Activated B cell treated with CpG ODN at 0.5 μM for 24 hours (primary cell): ENCODE measurements around the gene EPS15. TPM values are rescaled to one million over a fixed set of nuclear protein-coding genes. Genes with fewer than 3 reads are reported as not detected.
A peak's percentile ranks its signal among the peaks of the same experiment; 100 is the strongest.
"Not testable (repeated sequence)": the region's sequence is repeated elsewhere in the genome, so short reads cannot be mapped to it uniquely, and the experiment has no call there.

Experiments
- ATAC-seq: fragments of 200-7000 bp; cut with Tn5 transposase; one replicate; pipeline ENCODE4 v1.10.0; 2021; ENCODE audit warnings: low read depth, mild to moderate bottlenecking, moderate library complexity
- CTCF ChIA-PET: fragments of 350-600 bp; sonication (Branson Sonifier 250); formaldehyde crosslinking; loops from one replicate; lab custom pipeline; 2021; ENCODE audit warnings: antibody characterized with exemption; lab: Charles Lee
- POLR2A ChIA-PET: fragments of 350-600 bp; sonication (Branson Sonifier 250); formaldehyde crosslinking; loops from one replicate; lab custom pipeline; 2021; ENCODE audit warnings: antibody characterized with exemption; lab: Charles Lee
- DNase-seq: peaks from one replicate; pipeline ENCODE4 v3.0.0; 2022
- H3K27ac Mint-ChIP-seq: one replicate; pipeline ENCODE4 v1.8.0; 2020; ENCODE audit warnings: mixed read lengths
- H3K27me3 Mint-ChIP-seq: one replicate; pipeline ENCODE4 v1.8.0; 2021; ENCODE audit warnings: mixed read lengths
- H3K36me3 Mint-ChIP-seq: one replicate; pipeline ENCODE4 v1.8.0; 2021; ENCODE audit warnings: low read depth, mixed read lengths
- H3K4me1 Mint-ChIP-seq: one replicate; pipeline ENCODE4 v1.8.0; 2021; ENCODE audit warnings: mixed read lengths
- H3K4me3 Mint-ChIP-seq: one replicate; pipeline ENCODE4 v1.8.0; 2020; ENCODE audit warnings: mild to moderate bottlenecking, mixed read lengths
- H3K9me3 Mint-ChIP-seq: one replicate; pipeline ENCODE4 v1.8.0; 2020; ENCODE audit warnings: mixed read lengths
- CTCF ChIP-seq: fragments of 200-600 bp; IDR thresholded peaks from one replicate; pipeline ENCODE4 v1.8.0; 2022; ENCODE audit warnings: antibody characterized with exemption, mild to moderate bottlenecking
- intact Hi-C: fragments of 100-400 bp; cut with micrococcal nuclease; formaldehyde crosslinking; loops from one replicate; pipeline ENCODE4 v1.15.1; 2024
- total RNA-seq: library from RNA; stranded (reverse); gene quantifications from 2 replicates; pipeline ENCODE4 v1.2.3, GENCODE V29; 2022

EPS15 gene
- total RNA-seq, 1 donor from 2014 or later: 150 TPM

DNA sequence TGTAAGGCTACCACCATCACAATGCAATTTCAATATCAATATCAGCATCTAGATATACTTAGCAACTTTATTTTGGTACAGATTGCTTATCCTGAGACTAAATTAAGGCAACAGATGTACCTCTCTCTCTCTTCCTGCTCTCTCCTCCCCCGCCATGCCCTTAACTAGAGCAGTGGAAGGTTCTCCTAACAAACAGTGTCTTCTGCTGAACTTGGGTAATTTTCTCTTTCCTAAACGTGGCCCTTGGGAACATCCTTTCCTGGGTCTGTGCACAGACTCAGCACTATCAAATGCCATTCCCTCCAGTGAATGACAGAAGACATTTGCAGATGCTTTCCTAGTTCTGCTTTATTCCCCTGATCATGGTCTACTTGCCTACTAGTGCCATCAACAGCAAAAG lies 103.1 kb downstream of the EPS15 start:
- ChIA-PET POLR2A (no interaction called here), CTCF (no interaction called here)
- Mint-ChIP-seq H3K27ac (no peak overlapping the region), H3K4me3 (no peak overlapping the region), H3K36me3 (peaks cover 61% of the 10 kb centered on the region), H3K9me3 (peaks cover 4% of the 10 kb centered on the region), H3K4me1 (no peaks in the 10 kb centered on the region), H3K27me3 (no peaks in the 10 kb centered on the region)
- no peak for TF ChIP-seq CTCF
- ATAC-seq: no peak
- intact Hi-C loops: no loop called here
- DNase-seq: no peak

DNA sequence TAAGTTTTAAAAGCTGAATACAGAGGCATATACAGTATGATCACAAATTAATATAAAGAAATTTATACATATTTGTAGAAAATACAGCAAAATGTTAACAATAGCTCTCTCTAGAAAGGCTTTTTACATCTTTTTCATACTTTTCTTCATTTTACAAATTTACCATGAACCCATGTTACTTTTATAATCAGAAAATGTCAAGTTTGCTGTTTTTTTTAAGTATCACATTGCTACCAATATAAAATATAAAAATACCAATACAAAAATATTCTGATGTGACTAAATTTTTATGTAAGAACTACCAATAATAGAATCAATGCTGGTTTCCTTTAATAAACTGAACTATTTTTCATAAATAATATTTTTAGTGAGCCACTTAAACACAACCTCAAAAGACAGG lies 104.3 kb downstream of the EPS15 start:
- H3K9me3 Mint-ChIP-seq: peaks cover 4% of the 10 kb centered on the region
- peaks cover 60% of the 10 kb centered on the region for H3K36me3 Mint-ChIP-seq
- no peak overlapping the region for H3K27ac Mint-ChIP-seq
- ATAC-seq: no peak
- intact Hi-C loops: no loop called here
- ChIA-PET CTCF (no interaction called here), POLR2A (interaction anchor here (0.6 kb wide), 1 partner anchor 158 kb away, joined by 7 read pairs; no protein-coding TSS in a partner anchor)
- no peak for DNase-seq
- no peak for TF ChIP-seq CTCF
- H3K4me1 Mint-ChIP-seq: peaks cover 1% of the 10 kb centered on the region
- no peak overlapping the region for H3K4me3 Mint-ChIP-seq
- H3K27me3 Mint-ChIP-seq: no peaks in the 10 kb centered on the region

DNA sequence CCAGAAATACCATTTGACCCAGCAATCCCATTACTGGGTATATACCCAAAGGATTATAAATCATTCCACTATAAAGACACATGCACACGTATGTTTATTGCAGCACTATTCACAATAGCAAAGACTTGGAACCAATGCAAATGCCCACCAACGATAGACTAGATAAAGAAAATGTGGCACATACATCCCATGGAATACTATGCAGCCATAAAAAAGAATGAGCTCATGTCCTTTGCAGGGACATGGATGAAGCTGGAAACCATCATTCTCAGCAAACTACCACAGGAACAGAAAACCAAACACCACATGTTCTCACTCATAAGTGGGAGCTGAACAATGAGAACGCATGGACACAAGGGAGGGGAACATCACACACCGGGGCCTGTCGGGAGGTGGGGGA lies 107.2 kb downstream of the EPS15 start:
- H3K4me3 Mint-ChIP-seq, DNase-seq, intact Hi-C loops, H3K27ac Mint-ChIP-seq, H3K4me1 Mint-ChIP-seq, H3K9me3 Mint-ChIP-seq, POLR2A ChIA-PET, CTCF ChIA-PET, H3K27me3 Mint-ChIP-seq, ATAC-seq: not testable (repeated sequence)
- H3K36me3 Mint-ChIP-seq: peaks cover 63% of the 10 kb centered on the region

GRCh38 chr1:51410568-51411460 lies 108.3 kb downstream of the EPS15 start:
- ATAC-seq (no peak), DNase-seq (no peak)
- H3K27me3 Mint-ChIP-seq: no peaks in the 10 kb centered on the region
- H3K4me1 Mint-ChIP-seq: peaks cover 3% of the 10 kb centered on the region
- intact Hi-C loops: no loop called here
- ChIA-PET POLR2A (interaction anchor here (0.7 kb wide), 1 partner anchor 16 kb away, joined by 6 read pairs; no protein-coding TSS in a partner anchor), CTCF (no interaction called here)
- H3K4me3 Mint-ChIP-seq: no peak overlapping the region
- no peak for TF ChIP-seq CTCF
- H3K9me3 Mint-ChIP-seq: peaks cover 4% of the 10 kb centered on the region
- H3K27ac Mint-ChIP-seq: peak overlapping the region; percentile 18
- peaks cover 69% of the 10 kb centered on the region for H3K36me3 Mint-ChIP-seq

DNA sequence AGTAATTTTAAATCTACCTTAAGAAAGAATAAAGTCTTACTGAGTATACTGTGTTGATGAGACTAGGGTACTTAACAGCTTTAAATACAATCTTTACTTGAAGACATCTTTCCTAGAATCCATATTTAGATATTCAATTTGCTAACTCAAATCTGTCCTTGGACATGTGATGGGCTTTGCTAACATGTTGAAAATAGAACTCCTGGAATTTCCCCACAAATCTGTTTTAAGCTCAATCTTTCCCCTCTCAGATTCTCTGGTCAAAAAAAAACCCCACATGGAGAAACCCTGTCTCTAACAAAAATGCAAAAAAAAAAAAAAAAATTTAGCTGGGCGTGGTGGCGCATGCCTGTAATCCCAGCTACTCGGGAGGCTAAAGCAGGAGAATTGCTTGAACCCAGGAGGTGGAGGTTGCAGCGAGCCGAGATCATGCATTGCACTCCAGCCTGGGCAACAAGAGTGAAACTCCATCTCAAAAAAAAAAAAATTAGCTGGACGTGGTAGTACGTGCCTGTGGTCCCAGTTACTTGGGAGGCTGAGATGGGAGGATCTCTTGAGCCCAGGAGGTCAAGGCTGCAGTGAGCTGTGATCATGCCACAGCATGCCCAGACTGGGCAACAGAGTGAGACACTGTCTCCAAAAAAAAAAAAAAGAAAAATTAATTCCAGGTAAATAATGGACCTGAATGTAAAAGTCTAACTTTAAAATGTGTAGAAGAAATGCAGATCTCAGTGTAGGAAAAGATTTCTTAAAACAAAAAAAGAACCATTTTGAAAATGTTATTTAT lies 109.1 kb downstream of the EPS15 start:
- H3K4me3 Mint-ChIP-seq, ATAC-seq, H3K27me3 Mint-ChIP-seq, DNase-seq, intact Hi-C loops, H3K9me3 Mint-ChIP-seq, H3K4me1 Mint-ChIP-seq: not testable (repeated sequence)
- CTCF ChIA-PET: interaction anchor here (1.1 kb wide), 1 partner anchor 125 kb away, joined by 4 read pairs; no protein-coding TSS in a partner anchor
- POLR2A ChIA-PET: interaction anchor here (0.7 kb wide), 1 partner anchor 17 kb away, joined by 6 read pairs; no protein-coding TSS in a partner anchor
- Mint-ChIP-seq H3K36me3 (peaks cover 71% of the 10 kb centered on the region), H3K27ac (peak overlapping the region; percentile 18)
